Neural cell (in vitro differentiated cells): ENCODE measurements around the gene MIER1.

ENCODE experiments used
- EP300 ChIP-seq: fragments of 450-650 bp; conservative IDR thresholded peaks from 2 replicates; pipeline ENCODE4 v1.6.1; 2014; ENCODE audit warnings: antibody characterized with exemption, mild to moderate bottlenecking, moderate library complexity; ENCODE audit not compliant: poor library complexity, severe bottlenecking
- EZH2 ChIP-seq: fragments of 200-600, 300-800 bp; shearing (Covaris generic), sonication (generic); IDR thresholded peaks from 2 replicates; pipeline ENCODE4 v1.6.1; 2014; ENCODE audit warnings: antibody characterized with exemption, low read length, borderline replicate concordance, mild to moderate bottlenecking; ENCODE audit not compliant: insufficient read depth, poor library complexity, severe bottlenecking
- POLR2AphosphoS5 ChIP-seq: IDR thresholded peaks from 2 replicates; pipeline ENCODE4 v1.6.1; 2012
- TAF1 ChIP-seq: IDR thresholded peaks from 2 replicates; pipeline ENCODE4 v1.6.1; 2012; ENCODE audit warnings: low read depth
- TF ChIP-seq, protein P1 (sequence below): fragments of 450-650 bp; IDR thresholded peaks from 2 replicates; pipeline ENCODE4 v1.5.1; 2014; ENCODE audit warnings: antibody characterized with exemption, mild to moderate bottlenecking, moderate library complexity; ENCODE audit not compliant: poor library complexity, severe bottlenecking
- TF ChIP-seq, protein P2 (sequence below): IDR thresholded peaks from 2 replicates; pipeline ENCODE4 v1.6.1; 2012; ENCODE audit warnings: borderline replicate concordance

DNA sequence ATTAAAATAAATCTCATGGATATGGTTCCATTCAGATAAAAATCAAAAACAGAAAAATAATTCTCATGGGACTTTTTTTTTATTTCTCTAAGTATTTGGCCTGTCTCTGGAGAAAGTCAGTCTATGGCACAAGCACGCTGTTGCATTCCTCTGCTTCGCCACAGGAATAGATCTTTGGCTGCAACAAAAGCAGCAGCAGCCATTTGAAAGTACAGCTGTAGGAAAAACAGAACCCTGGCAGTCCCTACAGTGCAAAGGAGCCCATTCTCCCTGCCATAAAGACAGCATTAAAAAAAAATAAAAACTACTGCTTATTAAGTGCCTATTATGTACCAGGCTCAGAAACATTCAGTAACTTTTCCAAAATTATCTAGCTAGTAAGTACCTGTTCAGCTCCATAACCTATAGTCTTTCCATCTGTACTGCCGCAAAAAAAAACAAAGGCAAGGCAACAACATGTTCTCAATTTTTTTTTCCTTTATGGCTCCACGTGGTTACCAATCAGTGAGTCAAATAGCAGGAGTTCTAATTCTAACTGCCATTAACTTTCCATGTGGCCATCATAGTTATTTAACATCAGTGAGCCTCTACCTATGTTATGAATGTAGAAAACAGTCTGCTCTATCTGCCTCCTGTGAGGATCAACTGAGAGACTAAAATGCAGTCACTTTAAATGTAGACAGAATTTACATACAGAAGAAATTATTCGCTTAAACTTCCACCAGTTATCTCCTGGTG lies 106.5 kb downstream of the MIER1 start:
- TF ChIP-seq, protein P1, sequence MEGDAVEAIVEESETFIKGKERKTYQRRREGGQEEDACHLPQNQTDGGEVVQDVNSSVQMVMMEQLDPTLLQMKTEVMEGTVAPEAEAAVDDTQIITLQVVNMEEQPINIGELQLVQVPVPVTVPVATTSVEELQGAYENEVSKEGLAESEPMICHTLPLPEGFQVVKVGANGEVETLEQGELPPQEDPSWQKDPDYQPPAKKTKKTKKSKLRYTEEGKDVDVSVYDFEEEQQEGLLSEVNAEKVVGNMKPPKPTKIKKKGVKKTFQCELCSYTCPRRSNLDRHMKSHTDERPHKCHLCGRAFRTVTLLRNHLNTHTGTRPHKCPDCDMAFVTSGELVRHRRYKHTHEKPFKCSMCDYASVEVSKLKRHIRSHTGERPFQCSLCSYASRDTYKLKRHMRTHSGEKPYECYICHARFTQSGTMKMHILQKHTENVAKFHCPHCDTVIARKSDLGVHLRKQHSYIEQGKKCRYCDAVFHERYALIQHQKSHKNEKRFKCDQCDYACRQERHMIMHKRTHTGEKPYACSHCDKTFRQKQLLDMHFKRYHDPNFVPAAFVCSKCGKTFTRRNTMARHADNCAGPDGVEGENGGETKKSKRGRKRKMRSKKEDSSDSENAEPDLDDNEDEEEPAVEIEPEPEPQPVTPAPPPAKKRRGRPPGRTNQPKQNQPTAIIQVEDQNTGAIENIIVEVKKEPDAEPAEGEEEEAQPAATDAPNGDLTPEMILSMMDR: no peak
- TF ChIP-seq TAF1: no peak
- TF ChIP-seq, protein P2, sequence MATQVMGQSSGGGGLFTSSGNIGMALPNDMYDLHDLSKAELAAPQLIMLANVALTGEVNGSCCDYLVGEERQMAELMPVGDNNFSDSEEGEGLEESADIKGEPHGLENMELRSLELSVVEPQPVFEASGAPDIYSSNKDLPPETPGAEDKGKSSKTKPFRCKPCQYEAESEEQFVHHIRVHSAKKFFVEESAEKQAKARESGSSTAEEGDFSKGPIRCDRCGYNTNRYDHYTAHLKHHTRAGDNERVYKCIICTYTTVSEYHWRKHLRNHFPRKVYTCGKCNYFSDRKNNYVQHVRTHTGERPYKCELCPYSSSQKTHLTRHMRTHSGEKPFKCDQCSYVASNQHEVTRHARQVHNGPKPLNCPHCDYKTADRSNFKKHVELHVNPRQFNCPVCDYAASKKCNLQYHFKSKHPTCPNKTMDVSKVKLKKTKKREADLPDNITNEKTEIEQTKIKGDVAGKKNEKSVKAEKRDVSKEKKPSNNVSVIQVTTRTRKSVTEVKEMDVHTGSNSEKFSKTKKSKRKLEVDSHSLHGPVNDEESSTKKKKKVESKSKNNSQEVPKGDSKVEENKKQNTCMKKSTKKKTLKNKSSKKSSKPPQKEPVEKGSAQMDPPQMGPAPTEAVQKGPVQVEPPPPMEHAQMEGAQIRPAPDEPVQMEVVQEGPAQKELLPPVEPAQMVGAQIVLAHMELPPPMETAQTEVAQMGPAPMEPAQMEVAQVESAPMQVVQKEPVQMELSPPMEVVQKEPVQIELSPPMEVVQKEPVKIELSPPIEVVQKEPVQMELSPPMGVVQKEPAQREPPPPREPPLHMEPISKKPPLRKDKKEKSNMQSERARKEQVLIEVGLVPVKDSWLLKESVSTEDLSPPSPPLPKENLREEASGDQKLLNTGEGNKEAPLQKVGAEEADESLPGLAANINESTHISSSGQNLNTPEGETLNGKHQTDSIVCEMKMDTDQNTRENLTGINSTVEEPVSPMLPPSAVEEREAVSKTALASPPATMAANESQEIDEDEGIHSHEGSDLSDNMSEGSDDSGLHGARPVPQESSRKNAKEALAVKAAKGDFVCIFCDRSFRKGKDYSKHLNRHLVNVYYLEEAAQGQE: no peak
- TF ChIP-seq EZH2: no peak
- TF ChIP-seq POLR2AphosphoS5: no peak
- TF ChIP-seq EP300: no peak
